ENCODE measurements around the gene CFAP46.

CFAP46 gene

DNA sequence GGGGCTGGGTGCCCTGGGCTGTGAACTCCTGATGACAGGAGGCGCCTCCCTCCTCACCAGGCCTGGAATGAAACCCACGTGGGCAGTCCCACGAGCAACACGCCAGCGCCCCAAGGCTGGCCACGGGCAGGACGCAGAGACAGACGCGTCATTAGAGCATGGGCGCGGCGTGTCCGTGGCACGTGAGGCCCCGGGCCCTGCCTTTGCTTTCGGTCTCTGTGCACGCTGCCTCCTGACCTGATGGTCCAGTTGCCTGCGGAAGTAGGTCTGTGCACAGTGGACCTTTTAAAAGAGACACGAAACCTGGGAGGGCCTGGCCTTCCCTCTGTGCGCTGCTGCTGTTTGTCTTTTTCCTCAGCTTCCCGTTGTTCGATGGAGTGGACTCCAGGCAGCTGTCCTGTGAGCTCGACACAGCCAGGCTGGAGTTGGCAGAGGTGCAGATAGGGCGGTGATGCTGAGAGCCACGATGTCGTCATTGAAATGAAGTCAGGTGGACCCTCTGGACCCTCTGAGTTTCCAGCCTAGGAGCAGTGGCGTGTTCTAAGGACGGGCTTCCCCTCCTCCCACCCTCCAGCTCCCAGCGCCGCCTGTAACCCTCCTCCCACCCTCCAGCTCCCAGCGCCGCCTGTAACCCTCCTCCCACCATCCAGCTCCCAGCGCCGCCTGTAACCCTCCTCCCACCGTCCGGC, 40.1 kb upstream of the CFAP46 start:
- TF ChIP-seq, protein P1, sequence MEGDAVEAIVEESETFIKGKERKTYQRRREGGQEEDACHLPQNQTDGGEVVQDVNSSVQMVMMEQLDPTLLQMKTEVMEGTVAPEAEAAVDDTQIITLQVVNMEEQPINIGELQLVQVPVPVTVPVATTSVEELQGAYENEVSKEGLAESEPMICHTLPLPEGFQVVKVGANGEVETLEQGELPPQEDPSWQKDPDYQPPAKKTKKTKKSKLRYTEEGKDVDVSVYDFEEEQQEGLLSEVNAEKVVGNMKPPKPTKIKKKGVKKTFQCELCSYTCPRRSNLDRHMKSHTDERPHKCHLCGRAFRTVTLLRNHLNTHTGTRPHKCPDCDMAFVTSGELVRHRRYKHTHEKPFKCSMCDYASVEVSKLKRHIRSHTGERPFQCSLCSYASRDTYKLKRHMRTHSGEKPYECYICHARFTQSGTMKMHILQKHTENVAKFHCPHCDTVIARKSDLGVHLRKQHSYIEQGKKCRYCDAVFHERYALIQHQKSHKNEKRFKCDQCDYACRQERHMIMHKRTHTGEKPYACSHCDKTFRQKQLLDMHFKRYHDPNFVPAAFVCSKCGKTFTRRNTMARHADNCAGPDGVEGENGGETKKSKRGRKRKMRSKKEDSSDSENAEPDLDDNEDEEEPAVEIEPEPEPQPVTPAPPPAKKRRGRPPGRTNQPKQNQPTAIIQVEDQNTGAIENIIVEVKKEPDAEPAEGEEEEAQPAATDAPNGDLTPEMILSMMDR (conservative IDR thresholded peaks at IDR 0.05): no peak
- H3K27ac ChIP-seq: no peak overlapping the region

DNA sequence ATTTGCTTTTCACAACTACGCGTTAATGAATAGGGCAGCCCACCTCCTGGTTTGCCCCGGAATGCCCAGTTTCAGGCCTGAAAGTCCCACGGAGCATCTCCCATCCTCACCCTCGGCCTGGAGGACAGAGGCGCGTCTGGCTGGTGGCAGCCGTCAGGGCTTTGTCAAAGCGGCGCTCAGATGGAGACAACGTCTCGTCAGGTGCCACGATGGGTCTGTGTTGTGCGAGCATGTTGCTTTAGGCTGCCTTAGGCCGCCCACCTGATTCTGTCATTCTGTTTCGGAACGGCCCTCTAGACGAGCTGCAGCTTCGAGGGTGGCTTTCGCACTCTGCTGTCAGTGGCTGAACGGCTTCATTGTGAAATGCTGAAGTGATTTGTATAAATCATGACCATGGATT, 39.4 kb upstream of the CFAP46 start:
- no peak overlapping the region for H3K27ac ChIP-seq
- TF ChIP-seq, protein P1 (conservative IDR thresholded peaks at IDR 0.05): no peak

DNA sequence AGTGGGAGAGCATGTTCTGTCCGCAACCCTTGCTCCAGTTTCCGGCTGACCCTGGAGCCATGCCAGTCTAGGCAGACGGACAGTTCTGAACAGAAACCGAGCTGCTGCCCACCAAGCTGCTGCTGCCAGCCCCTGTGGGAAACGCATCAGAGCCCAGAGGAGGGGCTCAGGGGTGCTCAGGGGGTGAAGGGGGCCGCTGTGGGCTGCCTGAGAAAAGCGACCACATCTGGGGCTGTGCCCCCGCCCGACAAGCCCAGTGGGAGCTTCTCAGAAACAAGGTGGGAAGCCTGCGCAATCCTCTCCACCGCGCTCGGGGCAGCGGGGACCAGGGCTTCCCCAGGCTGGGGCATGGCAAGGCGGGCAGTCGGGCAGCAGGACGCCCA, 38.8 kb upstream of the CFAP46 start:
- TF ChIP-seq, protein P1 (conservative IDR thresholded peaks at IDR 0.05): no peak
- H3K27ac ChIP-seq: peak overlapping the region; percentile 13; the same call in 1 of the 2 replicates

DNA sequence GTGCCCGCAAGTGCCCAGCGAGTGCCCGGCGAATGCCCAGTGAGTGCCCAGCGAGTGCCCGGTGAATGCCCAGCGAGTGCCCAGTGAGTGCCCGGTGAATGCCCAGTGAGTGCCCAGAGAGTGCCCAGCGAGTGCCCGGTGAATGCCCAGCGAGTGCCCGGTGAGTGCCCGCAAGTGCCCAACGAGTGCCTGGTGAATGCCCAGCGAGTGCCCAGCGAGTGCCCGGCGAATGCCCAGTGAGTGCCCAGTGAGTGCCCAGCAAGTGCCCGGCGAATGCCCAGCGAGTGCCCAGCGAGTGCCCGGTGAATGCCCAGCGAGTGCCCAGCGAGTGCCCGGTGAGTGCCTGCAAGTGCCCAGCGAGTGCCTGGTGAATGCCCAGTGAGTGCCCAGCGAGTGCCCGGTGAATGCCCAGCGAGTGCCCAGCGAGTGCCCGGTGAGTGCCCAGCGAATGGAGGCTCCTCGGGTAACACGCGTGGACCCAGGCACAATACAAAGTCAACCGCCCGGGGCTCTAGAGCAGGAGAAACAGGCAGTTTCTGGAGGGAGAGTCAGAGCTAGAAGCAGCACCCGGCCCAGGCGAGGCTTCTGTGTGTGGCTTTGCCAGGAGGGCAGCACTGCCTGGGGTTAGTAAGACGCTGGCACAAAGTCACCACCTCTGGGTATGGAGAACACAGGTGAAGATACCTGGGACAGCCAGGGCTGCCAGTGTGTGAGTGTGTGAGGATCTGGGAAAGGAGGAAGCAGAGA, 38.2 kb upstream of the CFAP46 start:
- TF ChIP-seq, protein P1 (conservative IDR thresholded peaks at IDR 0.05): no peak
- H3K27ac ChIP-seq: peak overlapping the region; percentile 13; the same call in 1 of the 2 replicates

DNA sequence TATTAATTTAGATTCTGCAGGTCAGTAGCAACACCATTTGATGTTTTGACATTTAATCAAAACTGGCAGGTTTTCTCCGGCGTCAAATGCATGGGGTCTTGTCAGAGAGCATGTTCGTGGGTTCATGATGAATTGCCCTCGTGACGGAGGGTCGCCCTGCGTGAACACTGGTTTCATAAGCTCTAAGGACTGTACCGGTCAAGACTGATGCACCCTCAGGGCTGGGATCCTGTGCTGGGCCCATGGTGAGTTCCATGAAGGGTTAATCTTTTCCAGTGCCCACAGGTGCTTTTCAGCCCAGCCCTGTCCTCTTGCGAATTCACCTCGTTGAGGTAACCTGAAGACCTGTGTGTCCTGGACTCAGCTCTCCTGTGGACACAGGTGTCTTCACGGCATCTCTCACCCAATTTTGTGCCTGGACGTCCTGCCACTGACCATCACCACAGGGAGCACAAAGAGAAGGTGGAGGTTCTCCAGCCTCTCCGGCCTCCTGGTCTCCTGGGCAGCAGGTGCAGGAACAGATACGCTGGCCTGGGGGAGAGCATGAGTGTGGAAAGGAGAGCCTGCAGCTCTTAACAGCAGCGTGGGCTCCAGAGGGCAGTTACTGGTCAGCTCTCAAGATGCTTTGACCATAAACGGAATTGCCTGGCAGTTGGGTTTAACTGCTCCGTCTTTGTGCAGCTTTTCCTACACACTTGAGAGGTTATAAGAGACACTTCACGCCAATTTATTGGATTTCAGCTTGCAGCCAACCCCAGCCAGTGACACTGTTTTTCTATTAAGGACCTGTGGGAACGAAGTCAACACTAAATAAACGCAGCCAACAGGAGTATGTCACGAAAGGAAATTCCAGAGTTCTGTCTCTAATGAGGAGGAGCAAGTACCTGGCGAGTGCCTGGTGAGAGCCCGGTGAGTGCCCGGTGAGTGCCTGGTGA, 37.4 kb upstream of the CFAP46 start:
- TF ChIP-seq, protein P1 (conservative IDR thresholded peaks at IDR 0.05): no peak
- no peak overlapping the region for H3K27ac ChIP-seq

DNA sequence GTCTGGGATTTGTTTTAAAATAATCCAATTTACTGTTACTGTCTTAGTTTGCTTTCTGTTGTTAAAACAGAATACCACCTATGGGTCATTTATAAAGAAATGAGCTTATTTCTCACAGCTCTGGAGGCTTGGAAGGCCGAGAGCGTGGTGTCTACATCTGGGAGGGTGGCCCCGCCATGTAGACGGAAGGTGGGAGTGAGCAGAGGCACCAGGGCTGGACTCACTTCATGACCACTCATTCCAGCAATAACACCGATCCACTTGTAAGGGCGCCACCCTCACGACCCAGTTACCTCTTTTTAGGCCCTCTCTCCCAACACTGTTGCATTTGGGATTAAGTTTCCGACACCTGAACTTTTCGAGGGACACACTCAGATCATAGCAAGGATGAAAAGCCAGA, 36.2 kb upstream of the CFAP46 start:
- H3K27ac ChIP-seq: no peak overlapping the region
- TF ChIP-seq, protein P1 (conservative IDR thresholded peaks at IDR 0.05): no peak

DNA sequence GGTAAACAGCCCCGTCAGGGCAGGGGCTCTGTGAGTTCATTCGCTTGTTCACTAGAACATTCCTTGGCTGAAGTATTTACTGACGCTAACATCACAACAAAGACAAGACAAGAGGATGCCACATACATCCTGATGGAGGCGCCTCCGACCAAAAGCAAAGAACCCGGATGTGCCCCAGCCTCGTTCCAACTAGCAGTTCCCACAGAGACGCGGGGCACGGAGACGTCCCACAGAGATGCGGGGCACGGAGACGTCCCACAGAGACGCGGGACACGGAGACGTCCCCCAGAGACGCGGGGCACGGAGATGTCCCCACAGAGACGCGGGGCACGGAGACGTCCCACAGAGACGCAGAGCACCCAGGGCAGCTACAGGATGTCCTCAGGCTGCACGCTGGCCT, 35.4 kb upstream of the CFAP46 start:
- TF ChIP-seq, protein P1 (conservative IDR thresholded peaks at IDR 0.05): no peak
- H3K27ac ChIP-seq: no peak overlapping the region
